ENCODE data around the gene FMN2.
"Not testable (repeated sequence)": the region's sequence is repeated elsewhere in the genome, so short reads cannot be mapped to it uniquely, and the experiment has no call there.

The FMN2 gene

GRCh38 chr1:240319998-240320397 lies 228.3 kb downstream of the FMN2 start:
- H3K27me3 ChIP-seq (replicated peaks in 2 of 5; ENCODE audit: control insufficient read depth in 4 of 5, insufficient read depth in 5 of 5, low read length in 4 of 5) = no peaks in the 10 kb centered on the region
- no peak for DNase-seq
- H3K4me3 ChIP-seq (ENCODE audit: control insufficient read depth in 1 of 7, extremely low read depth in 1 of 7, insufficient read depth in 4 of 7, low read depth in 2 of 7, low read length in 6 of 7) = no peak overlapping the region
- ChIA-PET CTCF (no interaction called here), POLR2A (no interaction called here)
- peaks cover 0 to 2% (median 0%) of the 10 kb centered on the region in 5 experiments for H3K9me3 ChIP-seq (ENCODE audit: control extremely low read depth in 1 of 5, control insufficient read depth in 4 of 5, insufficient read depth in 2 of 5, low read depth in 1 of 5, low read length in 4 of 5)
- no peaks in the 10 kb centered on the region for H3K36me3 ChIP-seq (ENCODE audit: control insufficient read depth in 4 of 4, insufficient read depth in 4 of 4, low read length in 3 of 4)
- WGBS (ENCODE audit: insufficient coverage) = 100% methylated on average over 3 of the region's 3 CpGs
- H3K4me1 ChIP-seq (ENCODE audit: control extremely low read depth in 1 of 4, control insufficient read depth in 4 of 4, insufficient read depth in 4 of 4, low read length in 3 of 4) = no peaks in the 10 kb centered on the region
- H3K27ac ChIP-seq (ENCODE audit: insufficient read depth in 1 of 2, low read depth in 1 of 2, low read length in 2 of 2, poor library complexity in 1 of 2, severe bottlenecking in 2 of 2) = no peak overlapping the region

GRCh38 chr1:240320659-240321058 lies 229.0 kb downstream of the FMN2 start:
- no peak for DNase-seq
- Histone ChIP-seq H3K9me3 (ENCODE audit: control extremely low read depth in 1 of 5, control insufficient read depth in 4 of 5, insufficient read depth in 2 of 5, low read depth in 1 of 5, low read length in 4 of 5) (peaks cover 0 to 2% (median 0%) of the 10 kb centered on the region in 5 experiments), H3K4me1 (ENCODE audit: control extremely low read depth in 1 of 4, control insufficient read depth in 4 of 4, insufficient read depth in 4 of 4, low read length in 3 of 4) (no peaks in the 10 kb centered on the region), H3K4me3 (ENCODE audit: control insufficient read depth in 1 of 7, extremely low read depth in 1 of 7, insufficient read depth in 4 of 7, low read depth in 2 of 7, low read length in 6 of 7) (no peak overlapping the region), H3K27me3 (replicated peaks in 2 of 5; ENCODE audit: control insufficient read depth in 4 of 5, insufficient read depth in 5 of 5, low read length in 4 of 5) (no peaks in the 10 kb centered on the region), H3K36me3 (ENCODE audit: control insufficient read depth in 4 of 4, insufficient read depth in 4 of 4, low read length in 3 of 4) (no peaks in the 10 kb centered on the region), H3K27ac (ENCODE audit: insufficient read depth in 1 of 2, low read depth in 1 of 2, low read length in 2 of 2, poor library complexity in 1 of 2, severe bottlenecking in 2 of 2) (no peak overlapping the region)
- ChIA-PET POLR2A (no interaction called here), CTCF (no interaction called here)
- WGBS (ENCODE audit: insufficient coverage) = 71% methylated on average over 4 of the region's 5 CpGs

GRCh38 chr1:240322943-240323342 lies 231.3 kb downstream of the FMN2 start:
- peaks cover 0 to 2% (median 0%) of the 10 kb centered on the region in 5 experiments for H3K9me3 ChIP-seq (ENCODE audit: control extremely low read depth in 1 of 5, control insufficient read depth in 4 of 5, insufficient read depth in 2 of 5, low read depth in 1 of 5, low read length in 4 of 5)
- DNase-seq = no peak
- H3K27ac ChIP-seq (ENCODE audit: insufficient read depth in 1 of 2, low read depth in 1 of 2, low read length in 2 of 2, poor library complexity in 1 of 2, severe bottlenecking in 2 of 2) = no peak overlapping the region
- POLR2A ChIA-PET = no interaction called here
- H3K27me3 ChIP-seq (replicated peaks in 2 of 5; ENCODE audit: control insufficient read depth in 4 of 5, insufficient read depth in 5 of 5, low read length in 4 of 5) = no peaks in the 10 kb centered on the region
- H3K4me3 ChIP-seq (ENCODE audit: control insufficient read depth in 1 of 7, extremely low read depth in 1 of 7, insufficient read depth in 4 of 7, low read depth in 2 of 7, low read length in 6 of 7) = no peak overlapping the region
- H3K4me1 ChIP-seq (ENCODE audit: control extremely low read depth in 1 of 4, control insufficient read depth in 4 of 4, insufficient read depth in 4 of 4, low read length in 3 of 4) = no peaks in the 10 kb centered on the region
- WGBS (ENCODE audit: insufficient coverage) = 92% methylated on average over 4 of the region's 4 CpGs
- H3K36me3 ChIP-seq (ENCODE audit: control insufficient read depth in 4 of 4, insufficient read depth in 4 of 4, low read length in 3 of 4) = no peaks in the 10 kb centered on the region
- CTCF ChIA-PET = no interaction called here

GRCh38 chr1:240328382-240328781 lies 236.7 kb downstream of the FMN2 start:
- POLR2A ChIA-PET; H3K36me3 ChIP-seq (ENCODE audit: control insufficient read depth in 4 of 4, insufficient read depth in 4 of 4, low read length in 3 of 4); H3K4me3 ChIP-seq (ENCODE audit: control insufficient read depth in 1 of 7, extremely low read depth in 1 of 7, insufficient read depth in 4 of 7, low read depth in 2 of 7, low read length in 6 of 7); H3K4me1 ChIP-seq (ENCODE audit: control extremely low read depth in 1 of 4, control insufficient read depth in 4 of 4, insufficient read depth in 4 of 4, low read length in 3 of 4); H3K27ac ChIP-seq (ENCODE audit: insufficient read depth in 1 of 2, low read depth in 1 of 2, low read length in 2 of 2, poor library complexity in 1 of 2, severe bottlenecking in 2 of 2); H3K27me3 ChIP-seq (replicated peaks in 2 of 5; ENCODE audit: control insufficient read depth in 4 of 5, insufficient read depth in 5 of 5, low read length in 4 of 5); H3K9me3 ChIP-seq (ENCODE audit: control extremely low read depth in 1 of 5, control insufficient read depth in 4 of 5, insufficient read depth in 2 of 5, low read depth in 1 of 5, low read length in 4 of 5); DNase-seq; CTCF ChIA-PET: not testable (repeated sequence)
- no CpG with 5 or more reads among the region's 1 CpG for WGBS (ENCODE audit: insufficient coverage)

GRCh38 chr1:240329443-240329842 lies 237.8 kb downstream of the FMN2 start:
- H3K4me1 ChIP-seq (ENCODE audit: control extremely low read depth in 1 of 4, control insufficient read depth in 4 of 4, insufficient read depth in 4 of 4, low read length in 3 of 4) = no peaks in the 10 kb centered on the region
- WGBS (ENCODE audit: insufficient coverage) = 93% methylated on average over 6 of the region's 6 CpGs
- ChIA-PET POLR2A (no interaction called here), CTCF (no interaction called here)
- DNase-seq = no peak
- no peaks in the 10 kb centered on the region for H3K36me3 ChIP-seq (ENCODE audit: control insufficient read depth in 4 of 4, insufficient read depth in 4 of 4, low read length in 3 of 4)
- H3K27me3 ChIP-seq (replicated peaks in 2 of 5; ENCODE audit: control insufficient read depth in 4 of 5, insufficient read depth in 5 of 5, low read length in 4 of 5) = no peaks in the 10 kb centered on the region
- no peak overlapping the region for H3K4me3 ChIP-seq (ENCODE audit: control insufficient read depth in 1 of 7, extremely low read depth in 1 of 7, insufficient read depth in 4 of 7, low read depth in 2 of 7, low read length in 6 of 7)
- H3K9me3 ChIP-seq (ENCODE audit: control extremely low read depth in 1 of 5, control insufficient read depth in 4 of 5, insufficient read depth in 2 of 5, low read depth in 1 of 5, low read length in 4 of 5) = no peaks in the 10 kb centered on the region
- H3K27ac ChIP-seq (ENCODE audit: insufficient read depth in 1 of 2, low read depth in 1 of 2, low read length in 2 of 2, poor library complexity in 1 of 2, severe bottlenecking in 2 of 2) = no peak overlapping the region

- Histone ChIP-seq H3K4me1 (ENCODE audit: control extremely low read depth in 1 of 4, control insufficient read depth in 4 of 4, insufficient read depth in 4 of 4, low read length in 3 of 4) (no peaks in the 10 kb centered on the region), H3K36me3 (ENCODE audit: control insufficient read depth in 4 of 4, insufficient read depth in 4 of 4, low read length in 3 of 4) (no peaks in the 10 kb centered on the region), H3K4me3 (ENCODE audit: control insufficient read depth in 1 of 7, extremely low read depth in 1 of 7, insufficient read depth in 4 of 7, low read depth in 2 of 7, low read length in 6 of 7) (no peak overlapping the region), H3K27ac (ENCODE audit: insufficient read depth in 1 of 2, low read depth in 1 of 2, low read length in 2 of 2, poor library complexity in 1 of 2, severe bottlenecking in 2 of 2) (no peak overlapping the region), H3K9me3 (ENCODE audit: control extremely low read depth in 1 of 5, control insufficient read depth in 4 of 5, insufficient read depth in 2 of 5, low read depth in 1 of 5, low read length in 4 of 5) (no peaks in the 10 kb centered on the region), H3K27me3 (replicated peaks in 2 of 5; ENCODE audit: control insufficient read depth in 4 of 5, insufficient read depth in 5 of 5, low read length in 4 of 5) (no peaks in the 10 kb centered on the region)
- ChIA-PET POLR2A (no interaction called here), CTCF (no interaction called here)
- no peak for DNase-seq
- no CpG with 5 or more reads among the region's 3 CpGs for WGBS (ENCODE audit: insufficient coverage)
These were observed 241.0 kb downstream of the FMN2 start for GRCh38 chr1:240332672-240333071.

- CTCF ChIA-PET = no interaction called here
- WGBS (ENCODE audit: insufficient coverage) = 79% methylated on average over 5 of the region's 5 CpGs
- no peaks in the 10 kb centered on the region for H3K36me3 ChIP-seq (ENCODE audit: control insufficient read depth in 4 of 4, insufficient read depth in 4 of 4, low read length in 3 of 4)
- no peaks in the 10 kb centered on the region for H3K27me3 ChIP-seq (replicated peaks in 2 of 5; ENCODE audit: control insufficient read depth in 4 of 5, insufficient read depth in 5 of 5, low read length in 4 of 5)
- POLR2A ChIA-PET = no interaction called here
- no peak overlapping the region for H3K4me3 ChIP-seq (ENCODE audit: control insufficient read depth in 1 of 7, extremely low read depth in 1 of 7, insufficient read depth in 4 of 7, low read depth in 2 of 7, low read length in 6 of 7)
- no peaks in the 10 kb centered on the region for H3K4me1 ChIP-seq (ENCODE audit: control extremely low read depth in 1 of 4, control insufficient read depth in 4 of 4, insufficient read depth in 4 of 4, low read length in 3 of 4)
- H3K27ac ChIP-seq (ENCODE audit: insufficient read depth in 1 of 2, low read depth in 1 of 2, low read length in 2 of 2, poor library complexity in 1 of 2, severe bottlenecking in 2 of 2) = no peak overlapping the region
- no peaks in the 10 kb centered on the region for H3K9me3 ChIP-seq (ENCODE audit: control extremely low read depth in 1 of 5, control insufficient read depth in 4 of 5, insufficient read depth in 2 of 5, low read depth in 1 of 5, low read length in 4 of 5)
- no peak for DNase-seq
These were observed 246.1 kb downstream of the FMN2 start for GRCh38 chr1:240337781-240338180.
